ENCODE data around the gene SPDYC. TPM values are rescaled to one million over a fixed set of nuclear protein-coding genes. Genes with fewer than 3 reads are reported as not detected.

The SPDYC gene
- total RNA-seq, 1 donor from 2014 or later, result not detected

DNA sequence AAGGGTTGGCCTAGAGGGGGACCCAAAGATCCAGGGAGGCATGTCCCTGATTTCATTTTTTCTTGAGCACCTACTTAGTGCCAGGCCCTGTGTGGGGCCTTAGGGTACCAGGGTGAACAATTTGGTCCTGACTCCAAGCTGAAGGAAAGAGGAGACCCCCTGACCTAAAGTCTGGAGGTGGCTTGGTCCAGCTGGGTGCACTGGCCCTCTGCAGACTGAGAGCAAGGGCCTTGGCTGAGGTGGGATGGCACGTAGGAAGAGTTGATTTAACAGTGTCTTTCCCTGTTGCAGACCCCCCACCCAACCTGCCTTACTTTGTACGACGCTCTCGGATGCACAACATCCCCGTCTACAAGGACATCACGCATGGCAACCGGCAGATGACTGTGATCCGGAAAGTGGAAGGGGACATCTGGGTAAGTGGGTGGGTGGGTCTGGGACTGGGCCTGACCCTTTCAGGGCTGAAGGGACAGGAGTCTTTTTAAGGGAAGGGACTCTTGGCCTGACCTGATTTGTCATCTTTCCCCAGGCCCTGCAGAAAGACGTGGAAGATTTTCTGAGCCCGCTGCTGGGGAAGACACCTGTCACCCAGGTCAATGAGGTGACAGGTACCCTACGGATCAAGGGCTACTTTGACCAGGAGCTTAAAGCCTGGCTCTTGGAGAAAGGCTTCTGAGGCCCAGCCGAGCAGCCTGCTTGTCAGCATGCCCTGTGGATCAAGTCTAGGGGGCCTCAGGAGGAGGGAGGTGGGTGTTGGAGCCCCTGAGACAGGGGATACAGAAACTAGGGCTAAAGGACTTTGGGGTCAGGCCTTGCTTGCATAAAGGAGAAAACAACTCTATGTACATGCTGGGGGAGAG is 44.6 kb upstream of the SPDYC start:
- H3K36me3 ChIP-seq, result peaks cover 61 to 68% of the 10 kb centered on the region in 2 donors
- TF ChIP-seq, protein P1, sequence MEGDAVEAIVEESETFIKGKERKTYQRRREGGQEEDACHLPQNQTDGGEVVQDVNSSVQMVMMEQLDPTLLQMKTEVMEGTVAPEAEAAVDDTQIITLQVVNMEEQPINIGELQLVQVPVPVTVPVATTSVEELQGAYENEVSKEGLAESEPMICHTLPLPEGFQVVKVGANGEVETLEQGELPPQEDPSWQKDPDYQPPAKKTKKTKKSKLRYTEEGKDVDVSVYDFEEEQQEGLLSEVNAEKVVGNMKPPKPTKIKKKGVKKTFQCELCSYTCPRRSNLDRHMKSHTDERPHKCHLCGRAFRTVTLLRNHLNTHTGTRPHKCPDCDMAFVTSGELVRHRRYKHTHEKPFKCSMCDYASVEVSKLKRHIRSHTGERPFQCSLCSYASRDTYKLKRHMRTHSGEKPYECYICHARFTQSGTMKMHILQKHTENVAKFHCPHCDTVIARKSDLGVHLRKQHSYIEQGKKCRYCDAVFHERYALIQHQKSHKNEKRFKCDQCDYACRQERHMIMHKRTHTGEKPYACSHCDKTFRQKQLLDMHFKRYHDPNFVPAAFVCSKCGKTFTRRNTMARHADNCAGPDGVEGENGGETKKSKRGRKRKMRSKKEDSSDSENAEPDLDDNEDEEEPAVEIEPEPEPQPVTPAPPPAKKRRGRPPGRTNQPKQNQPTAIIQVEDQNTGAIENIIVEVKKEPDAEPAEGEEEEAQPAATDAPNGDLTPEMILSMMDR (IDR thresholded peaks at IDR 0.05), result no peak
- H3K9me3 ChIP-seq, result no peaks in the 10 kb centered on the region
- H3K4me1 ChIP-seq, result peaks cover 15% of the 10 kb centered on the region in 2 donors
- intact Hi-C loops (cut with DNase I), result no loop called here
- H3K27ac ChIP-seq, result no peak overlapping the region
- no peaks in the 10 kb centered on the region for H3K27me3 ChIP-seq
- H3K4me3 ChIP-seq, result no peak overlapping the region
- no peak for DNase-seq (ENCODE audit: low spot score in 2 of 2)

DNA sequence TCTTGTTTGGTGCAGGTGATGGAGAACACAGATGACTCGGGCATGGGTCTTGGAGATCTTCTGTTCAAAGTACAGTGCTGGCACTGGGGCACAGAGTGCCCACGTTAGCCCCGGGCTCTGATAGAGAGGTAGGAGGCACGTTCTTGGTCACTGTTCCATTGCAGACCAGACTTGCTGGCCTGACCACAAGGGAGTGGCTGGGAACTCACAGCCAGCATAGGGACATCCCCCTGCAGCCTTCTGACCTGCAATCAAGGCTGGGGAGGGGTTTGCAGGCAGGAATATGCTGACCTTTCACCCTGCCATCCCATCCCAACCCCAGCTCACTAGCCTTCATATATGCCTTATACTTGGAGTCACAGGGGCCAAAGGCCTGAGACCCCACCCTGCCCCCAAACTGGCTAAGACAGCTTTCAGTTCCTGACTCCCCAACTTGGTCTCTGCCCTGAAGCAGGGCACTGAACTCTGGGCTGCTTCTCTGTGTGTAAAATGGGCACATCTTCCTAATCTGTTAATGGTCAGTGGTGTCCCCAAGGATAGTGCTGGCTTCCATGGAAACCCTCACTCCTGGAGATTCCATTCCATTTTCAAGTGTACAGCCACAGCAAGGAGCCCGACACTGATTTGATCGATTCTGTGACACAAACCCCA is 43.3 kb upstream of the SPDYC start:
- intact Hi-C loops (cut with DNase I), result no loop called here
- TF ChIP-seq, protein P1 (IDR thresholded peaks at IDR 0.05), result no peak
- Histone ChIP-seq H3K4me1 (peaks cover 5 to 6% of the 10 kb centered on the region in 2 donors), H3K9me3 (no peaks in the 10 kb centered on the region), H3K27ac (no peak overlapping the region), H3K4me3 (no peak overlapping the region), H3K36me3 (peaks cover 65 to 73% of the 10 kb centered on the region in 2 donors), H3K27me3 (no peaks in the 10 kb centered on the region)
- no peak for DNase-seq (ENCODE audit: low spot score in 2 of 2)

DNA sequence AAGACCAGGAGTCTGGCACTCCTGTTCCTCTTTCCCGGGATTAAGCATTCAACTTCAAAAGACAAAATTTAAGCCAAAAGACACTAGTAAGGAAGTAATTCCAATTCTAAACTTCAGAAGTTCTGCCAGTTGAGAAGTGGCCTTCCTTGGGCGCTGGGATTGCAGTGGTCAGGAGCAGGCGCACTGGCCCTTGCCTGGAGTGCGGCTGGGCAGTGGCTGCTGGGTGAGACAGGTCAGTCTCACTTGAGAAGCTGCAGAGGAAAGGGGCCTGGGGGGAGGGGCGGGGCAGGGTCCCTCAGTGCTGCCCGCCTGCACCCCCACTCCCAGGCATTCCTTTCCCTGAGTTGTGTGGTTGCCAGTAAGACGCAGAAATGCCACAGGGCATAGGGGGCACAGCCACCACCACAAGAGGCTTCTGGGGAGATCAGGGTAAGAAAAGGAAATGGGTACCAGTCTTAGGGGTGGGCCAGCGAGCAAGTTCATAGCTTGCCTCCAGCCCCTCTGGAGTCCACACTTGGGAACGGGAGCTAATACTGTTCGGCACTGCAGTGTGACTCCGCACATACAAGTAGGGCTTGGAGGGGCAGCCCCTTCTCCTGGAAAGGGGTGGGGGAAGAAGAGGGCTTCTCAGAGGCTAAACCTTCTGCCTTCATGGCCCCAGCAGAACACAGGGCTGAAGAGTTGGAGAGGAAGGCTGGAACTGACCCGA is 42.4 kb upstream of the SPDYC start:
- intact Hi-C loops (cut with DNase I), result no loop called here
- peaks cover 74 to 82% of the 10 kb centered on the region in 2 donors for H3K36me3 ChIP-seq

DNA sequence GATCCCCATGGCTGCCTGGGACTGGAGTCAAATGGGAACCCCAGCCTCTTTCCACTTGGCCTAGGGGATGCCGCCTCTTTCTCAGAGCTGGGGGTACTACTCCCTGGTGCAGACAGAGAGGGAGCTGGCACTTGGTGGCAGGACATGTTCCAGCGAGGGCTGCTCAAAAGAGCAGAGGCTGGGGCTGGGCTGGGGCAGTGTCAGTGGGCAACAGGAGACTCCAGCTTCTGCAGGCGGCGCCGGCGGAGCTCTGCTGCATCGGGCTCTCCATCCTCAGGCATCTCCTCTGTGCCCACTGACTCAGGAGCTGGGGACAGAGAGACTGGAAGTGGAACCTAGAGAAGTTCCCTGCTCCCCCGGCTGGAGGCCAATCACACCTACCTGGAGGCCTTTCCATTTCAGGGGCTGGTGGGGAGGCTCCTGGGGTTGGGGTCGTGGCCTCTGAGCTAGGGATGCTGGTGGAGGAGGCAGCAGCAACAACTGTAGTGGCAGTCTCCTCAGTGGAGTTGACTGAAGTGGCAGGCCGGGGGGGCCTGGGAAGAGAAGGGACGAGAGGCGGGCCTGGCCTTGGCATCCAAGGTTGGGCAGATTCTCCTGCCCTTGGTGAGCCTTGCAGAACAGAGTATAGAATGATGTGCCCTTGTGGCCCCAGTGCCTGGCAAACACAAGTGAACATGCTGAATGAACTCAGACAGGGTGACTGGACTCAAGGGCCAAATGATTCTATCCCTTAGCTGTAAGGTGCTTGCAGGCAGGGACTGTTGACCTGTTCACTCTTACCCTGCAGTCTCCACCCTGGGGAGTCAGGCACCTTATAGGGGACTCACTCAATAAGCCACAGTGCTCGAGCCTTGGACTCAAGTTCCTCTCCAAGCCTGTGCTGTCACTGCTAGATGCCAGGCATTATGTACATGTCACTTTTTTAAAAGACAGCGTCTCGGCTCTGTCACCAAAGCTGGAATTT is 41.6 kb upstream of the SPDYC start:
- no peak overlapping the region for H3K4me3 ChIP-seq
- no peaks in the 10 kb centered on the region for H3K27me3 ChIP-seq
- H3K9me3 ChIP-seq, result no peaks in the 10 kb centered on the region
- peaks cover 9 to 12% of the 10 kb centered on the region in 2 donors for H3K4me1 ChIP-seq
- TF ChIP-seq, protein P1 (IDR thresholded peaks at IDR 0.05), result no peak
- no peak overlapping the region for H3K27ac ChIP-seq
- intact Hi-C loops (cut with DNase I), result no loop called here
- peak in 1 of 2 donors; percentile 61 for DNase-seq (ENCODE audit: low spot score in 2 of 2)
- H3K36me3 ChIP-seq, result peaks cover 79 to 87% of the 10 kb centered on the region in 2 donors

More for the DNA sequence above, 42.4 kb upstream of the SPDYC start:
- Histone ChIP-seq H3K27ac (no peak overlapping the region), H3K9me3 (no peaks in the 10 kb centered on the region), H3K4me1 (peaks cover 6 to 9% of the 10 kb centered on the region in 2 donors), H3K27me3 (no peaks in the 10 kb centered on the region), H3K4me3 (no peak overlapping the region)
- DNase-seq (ENCODE audit: low spot score in 2 of 2), result no peak
- TF ChIP-seq, protein P1 (IDR thresholded peaks at IDR 0.05), result no peak
